GM19099 (cell line): ENCODE data around the gene RTL5.

Experiments
- POLR2A ChIP-seq: IDR thresholded peaks from 3 replicates; pipeline ENCODE4 v1.6.1; 2011; ENCODE audit warnings: low read depth; ENCODE audit not compliant: insufficient read length; ENCODE audit errors: extremely low read depth

The RTL5 gene

DNA sequence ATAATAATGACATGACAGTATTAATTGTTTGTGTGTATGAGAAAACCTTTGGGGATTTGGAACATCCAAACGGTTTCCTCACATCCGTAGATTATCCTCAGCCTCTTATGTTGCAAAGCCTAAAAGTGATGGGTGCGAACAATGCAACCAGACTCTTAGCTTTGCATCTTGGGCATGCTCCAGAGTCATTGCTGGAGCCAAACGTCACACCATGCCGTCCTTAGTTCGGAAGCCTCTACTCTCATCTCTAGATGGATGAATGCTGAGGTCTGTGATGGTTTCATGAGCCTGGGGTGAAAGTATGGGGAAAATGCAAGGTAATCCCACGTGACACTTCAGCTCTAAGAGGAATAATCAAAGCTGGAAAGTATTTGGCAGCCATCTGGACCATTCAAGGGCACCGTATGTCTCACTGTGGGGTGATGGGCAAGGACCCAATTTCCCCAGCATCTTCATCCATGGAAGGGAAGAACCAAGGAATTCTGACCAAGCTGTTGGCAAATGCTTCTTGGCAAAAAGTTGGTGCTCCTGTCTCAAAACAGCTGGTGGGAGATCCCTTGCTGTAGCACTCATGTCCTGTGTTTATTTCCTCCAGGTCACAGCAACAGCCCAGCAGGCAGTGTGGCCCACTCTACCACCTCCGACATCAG is 6.3 kb upstream of the RTL5 start:
- no peak for TF ChIP-seq POLR2A

DNA sequence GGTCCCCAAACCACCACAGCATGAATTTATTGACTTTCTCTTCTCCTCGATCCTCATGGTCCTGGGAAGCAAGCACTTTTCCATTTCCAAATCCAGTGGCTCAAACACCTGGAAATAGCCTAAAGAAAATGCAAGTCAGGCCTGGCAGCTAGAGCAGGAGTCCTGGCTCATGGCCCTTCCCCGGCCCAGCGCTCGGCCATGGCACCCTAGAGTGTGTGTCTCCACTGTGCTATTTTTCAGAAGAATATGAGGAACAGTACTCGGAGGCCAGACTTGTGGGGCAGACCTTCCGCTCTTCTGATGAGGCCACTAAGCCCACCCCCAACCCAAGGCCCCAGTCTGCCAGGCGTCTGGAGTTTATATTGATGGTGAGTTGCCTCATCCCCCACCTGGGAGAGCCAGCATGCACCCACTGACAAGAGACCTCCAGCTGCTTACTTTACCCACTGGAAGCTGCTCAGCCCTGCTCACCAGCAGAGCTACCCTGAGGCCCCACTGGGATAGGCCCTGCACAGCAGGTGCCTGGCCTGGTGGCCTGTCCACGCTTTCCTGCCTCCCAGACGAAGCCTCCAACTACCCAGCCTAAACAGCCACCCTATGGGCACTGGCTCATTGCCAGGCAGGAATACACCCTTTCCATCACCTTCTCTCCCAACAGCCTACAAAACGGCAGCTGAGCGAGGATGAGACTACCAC is 2.3 kb upstream of the RTL5 start:
- no peak for TF ChIP-seq POLR2A

DNA sequence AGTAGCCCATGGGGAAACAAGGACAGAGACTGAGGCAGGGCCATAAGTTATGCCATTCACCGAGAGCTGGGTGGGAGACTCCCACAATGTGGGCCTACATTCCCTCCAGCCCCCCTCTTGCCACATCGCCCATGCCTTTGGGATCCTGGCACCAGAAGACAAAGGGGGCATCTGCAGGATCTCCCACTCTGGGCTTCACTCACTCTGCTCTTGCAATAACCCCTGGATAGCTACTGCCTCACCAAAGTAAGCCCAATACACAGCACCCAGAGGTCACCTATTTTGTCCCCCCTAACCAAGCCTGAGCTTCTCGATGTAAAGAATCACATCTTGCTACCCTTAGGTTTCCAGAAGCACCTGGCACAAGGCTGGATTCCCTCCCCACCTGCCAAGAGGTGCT is 741 bp upstream of the RTL5 start:
- no peak for TF ChIP-seq POLR2A

- TF ChIP-seq POLR2A: no peak
Measured at GRCh38 chrX:72130762-72131250, 909 bp downstream of the RTL5 start.

- TF ChIP-seq POLR2A: no peak
Measured at GRCh38 chrX:72130156-72130761, 1.5 kb downstream of the RTL5 start.

GRCh38 chrX:72129661-72130060 is 2.1 kb downstream of the RTL5 start:
- TF ChIP-seq POLR2A: no peak

- TF ChIP-seq POLR2A: no peak
Measured at GRCh38 chrX:72128881-72129280, 2.8 kb downstream of the RTL5 start.

DNA sequence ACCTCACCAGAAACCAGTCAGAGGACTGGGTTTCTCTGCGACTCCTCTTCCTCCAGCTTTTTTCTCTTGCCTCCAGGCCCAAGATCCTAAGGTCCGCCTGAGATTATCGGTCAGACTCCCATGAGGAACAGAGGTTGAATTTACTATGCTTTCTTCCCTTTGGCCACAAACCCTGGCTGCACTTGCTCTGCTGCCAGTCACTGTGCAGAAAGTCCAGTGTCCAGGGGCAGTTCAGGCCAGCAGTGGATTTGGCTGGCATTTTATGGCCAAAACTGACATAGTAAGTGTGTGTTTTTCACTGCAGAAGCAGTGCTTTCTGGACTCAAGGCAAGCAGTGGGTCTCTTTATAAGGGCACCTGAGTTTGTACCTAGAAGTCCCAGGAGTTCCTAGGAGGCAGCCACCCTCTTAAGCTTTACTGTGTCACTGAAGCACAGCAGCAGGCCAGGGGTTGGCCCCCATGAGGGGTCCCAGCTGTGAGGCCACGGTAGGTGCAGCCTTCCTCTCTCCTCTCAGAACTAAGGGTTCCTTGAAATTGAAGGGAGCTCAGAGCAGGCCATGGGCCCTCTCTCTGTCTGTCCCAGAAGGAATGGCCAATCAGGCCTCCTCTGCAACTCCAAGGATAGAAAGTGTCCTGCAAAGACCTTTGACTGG is 3.4 kb downstream of the RTL5 start:
- no peak for TF ChIP-seq POLR2A

DNA sequence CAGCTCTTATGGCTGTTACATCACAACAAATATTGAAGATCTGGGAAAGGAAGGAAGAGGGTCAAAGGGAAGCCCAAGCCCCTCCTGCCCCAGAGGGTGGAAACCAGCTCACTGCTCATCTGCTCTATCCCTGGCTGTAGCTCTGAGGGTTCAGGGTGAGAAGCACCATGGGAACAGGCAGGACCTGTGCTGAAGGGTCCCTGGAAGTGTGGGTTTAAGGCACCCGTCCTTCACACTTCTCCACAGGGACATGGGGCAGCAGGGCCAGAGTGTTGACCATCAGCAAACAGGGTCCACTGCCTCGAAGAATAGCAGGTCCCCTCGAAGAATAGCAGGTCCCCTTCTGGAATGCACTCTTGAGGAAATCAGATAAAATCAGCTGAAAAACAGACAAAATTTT is 4.4 kb downstream of the RTL5 start:
- TF ChIP-seq POLR2A: no peak

DNA sequence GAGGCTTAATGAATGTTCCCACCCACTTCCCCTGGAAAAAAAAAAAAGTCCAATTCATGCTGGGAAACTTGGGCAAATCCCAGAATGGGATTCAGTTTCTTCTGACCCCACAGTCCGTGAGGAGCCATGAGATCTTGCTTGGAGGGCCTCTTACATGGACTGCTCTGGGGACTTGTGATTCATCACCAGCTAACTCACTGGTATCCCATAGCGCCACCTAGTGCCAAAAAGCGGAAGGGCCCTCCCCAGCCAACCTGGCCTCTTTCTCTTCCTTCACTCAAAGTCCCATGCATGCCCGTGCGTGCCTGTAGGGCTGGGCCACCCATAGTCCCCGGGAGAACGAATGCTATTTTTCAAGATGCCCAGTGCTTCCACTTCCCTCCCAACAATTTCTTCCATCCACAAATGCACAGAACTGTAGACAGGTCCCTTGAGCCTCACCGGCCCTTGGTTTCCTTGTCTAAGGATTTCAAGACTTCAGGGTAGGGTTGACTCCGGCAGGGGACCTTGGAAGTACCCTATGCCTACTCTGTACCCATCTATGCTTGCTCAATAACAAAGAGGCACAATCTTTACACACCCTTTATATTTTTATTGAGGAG is 5.1 kb downstream of the RTL5 start:
- no peak for TF ChIP-seq POLR2A

GRCh38 chrX:72126048-72126415 is 5.7 kb downstream of the RTL5 start:
- no peak for TF ChIP-seq POLR2A

DNA sequence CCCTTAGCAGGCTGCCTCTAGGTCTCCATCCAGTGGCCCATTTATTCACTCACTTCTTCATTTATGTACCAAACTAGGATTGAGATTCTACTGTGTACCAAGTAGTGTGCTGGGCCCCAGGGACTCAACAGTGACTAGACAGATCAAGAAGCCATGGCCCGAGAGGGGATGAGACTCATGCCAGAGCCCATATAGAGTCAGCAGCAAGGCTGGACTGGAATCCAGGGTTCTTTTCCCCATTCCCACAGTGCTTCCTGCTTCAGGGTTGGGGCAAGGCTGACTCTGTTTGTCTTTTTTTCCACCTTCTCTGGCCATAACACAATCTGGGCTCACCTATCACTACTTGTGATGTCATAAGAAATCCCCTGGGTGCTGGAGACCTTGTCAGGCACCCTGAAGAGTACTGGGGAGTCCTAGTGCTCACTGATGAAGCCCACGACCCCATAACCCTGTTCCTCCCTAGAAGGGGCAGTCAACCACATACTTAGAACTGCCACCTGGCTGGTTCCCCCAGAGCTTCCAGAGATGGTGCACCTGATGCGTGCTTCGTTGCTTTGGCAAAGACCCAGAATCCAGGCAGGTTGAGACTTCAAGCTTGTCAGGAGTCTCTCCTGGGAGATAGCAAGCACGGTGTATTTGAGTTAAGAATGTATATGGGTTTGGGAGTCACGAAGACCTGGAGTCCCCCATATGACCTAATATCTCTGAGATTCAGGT is 6.2 kb downstream of the RTL5 start:
- TF ChIP-seq POLR2A: no peak

DNA sequence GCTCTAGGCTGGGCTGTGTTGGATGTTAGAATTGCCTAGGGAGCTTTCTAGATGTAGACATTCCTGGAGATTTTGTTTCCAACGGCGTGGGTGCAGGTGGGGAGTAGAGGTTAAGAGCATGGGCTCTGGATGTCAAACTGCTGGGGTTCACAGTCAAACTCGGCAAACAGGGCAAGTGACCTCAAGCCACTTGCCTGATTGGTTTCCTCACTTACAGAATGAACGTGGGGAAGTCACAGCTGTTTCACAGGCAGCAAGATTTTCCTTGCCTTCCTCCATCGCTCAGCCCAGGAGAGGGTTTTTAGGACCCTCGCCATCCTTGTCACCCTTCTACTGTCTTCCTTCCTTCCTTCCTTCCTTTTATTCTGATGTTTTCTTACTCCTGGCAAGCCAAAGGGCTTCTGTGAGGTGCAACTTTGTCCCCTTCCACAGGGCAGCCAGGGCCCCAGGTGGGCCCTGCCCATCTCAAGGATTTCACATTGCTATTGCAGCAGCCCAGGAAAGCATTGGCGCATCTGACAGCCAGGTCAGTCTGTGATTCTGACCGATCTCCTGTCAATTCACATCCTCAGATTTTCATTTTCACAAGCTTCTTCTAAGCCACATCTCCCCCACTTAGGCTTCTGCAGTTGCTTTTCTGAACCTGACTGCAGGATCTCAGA is 7.0 kb downstream of the RTL5 start:
- TF ChIP-seq POLR2A: no peak
